Lower leg skin (tissue), 3 donors: Measurements from ENCODE around the gene BICDL1.

Experiments
- CTCF ChIP-seq, 3 donors: fragments of 450-650 bp; IDR thresholded peaks; one replicate each; pipeline ENCODE4 v1.5.1; 2016; ENCODE audit warnings: antibody characterized with exemption in 3 of 3, mild to moderate bottlenecking in 3 of 3, moderate library complexity in 2 of 3
- POLR2A ChIP-seq, 2 donors: fragments of 450-650 bp; IDR thresholded peaks; one replicate each; pipeline ENCODE4 v1.6.1; 2016 to 2017; ENCODE audit warnings: antibody characterized with exemption in 2 of 2, mild to moderate bottlenecking in 1 of 2, moderate library complexity in 1 of 2

GRCh38 chr12:119949594-119949993, 39.4 kb upstream of the BICDL1 start:
- TF ChIP-seq CTCF (IDR thresholded peaks at IDR 0.05) (no peak), POLR2A (IDR thresholded peaks at IDR 0.05) (no peak)
